Keratinocyte (primary cell): ENCODE results near the gene PLAAT3. TPM values are rescaled to one million over a fixed set of nuclear protein-coding genes. Genes with fewer than 3 reads are reported as not detected.
"Not testable (repeated sequence)": the region's sequence is repeated elsewhere in the genome, so short reads cannot be mapped to it uniquely, and the experiment has no call there.

Source experiments
- DNase-seq: peaks from one replicate; pipeline ENCODE4 v3.0.0-alpha.2; 2011; ENCODE audit warnings: low read depth, missing footprints, low spot score
- FAIRE-seq: peaks from 2 replicates; lab custom pipeline; 2011; peaks lifted over from hg19 to GRCh38; lab: Jason Lieb, UNC
- H2AFZ ChIP-seq: 2 replicates; pipeline ENCODE4 v1.6.0; 2012; ENCODE audit warnings: low read length, control low read depth, inconsistent platforms; ENCODE audit not compliant: control insufficient read depth
- H3K27ac ChIP-seq: 2 replicates; pipeline ENCODE4 v1.5.1; 2011; ENCODE audit warnings: low read length; ENCODE audit not compliant: control insufficient read depth, insufficient read depth
- H3K27me3 ChIP-seq: 3 replicates; pipeline ENCODE4 v1.6.0; 2011; ENCODE audit warnings: low read length; ENCODE audit not compliant: control insufficient read depth, insufficient read depth; ENCODE audit errors: extremely low read depth
- H3K36me3 ChIP-seq, 2 experiments: 2 replicates in 1 of 2; 3 replicates in 1 of 2; pipeline ENCODE4 v1.5.1; 2011; ENCODE audit warnings: low read length in 2 of 2, mild to moderate bottlenecking in 1 of 2; ENCODE audit not compliant: control insufficient read depth in 2 of 2, insufficient read depth in 2 of 2; ENCODE audit errors: extremely low read depth in 1 of 2
- H3K4me1 ChIP-seq: 3 replicates; pipeline ENCODE4 v1.5.1; 2011; ENCODE audit warnings: low read length; ENCODE audit not compliant: control insufficient read depth, insufficient read depth; ENCODE audit errors: extremely low read depth
- H3K4me2 ChIP-seq: 3 replicates; pipeline ENCODE4 v1.6.0; 2011; ENCODE audit warnings: low read depth, low read length; ENCODE audit not compliant: control insufficient read depth, insufficient read depth; ENCODE audit errors: extremely low read depth
- H3K4me3 ChIP-seq, 3 experiments: fragments of 200-600 bp in 1 of 3; sonication (generic) in 1 of 3; 2 replicates in 2 of 3; 3 replicates in 1 of 3; pipeline ENCODE4 v1.5.1; 2011 to 2016; ENCODE audit warnings: low read length in 3 of 3, mild to moderate bottlenecking in 3 of 3, control low read depth in 2 of 3, inconsistent platforms in 1 of 3, low read depth in 1 of 3, mixed read lengths in 1 of 3, mixed run types in 1 of 3, moderate library complexity in 1 of 3; ENCODE audit not compliant: control insufficient read depth in 2 of 3, insufficient read depth in 2 of 3; ENCODE audit errors: extremely low read depth in 1 of 3
- H3K79me2 ChIP-seq: 2 replicates; pipeline ENCODE4 v1.6.0; 2012; ENCODE audit warnings: low read length; ENCODE audit not compliant: control insufficient read depth, insufficient read depth
- H3K9ac ChIP-seq: 3 replicates; pipeline ENCODE4 v1.6.0; 2011; ENCODE audit warnings: low read length; ENCODE audit not compliant: control insufficient read depth, insufficient read depth; ENCODE audit errors: extremely low read depth
- H3K9me1 ChIP-seq: 3 replicates; pipeline ENCODE4 v1.6.0; 2011; ENCODE audit warnings: low read length; ENCODE audit not compliant: control insufficient read depth, insufficient read depth; ENCODE audit errors: extremely low read depth
- H3K9me3 ChIP-seq: 2 replicates; pipeline ENCODE4 v1.5.1; 2012; ENCODE audit warnings: low read depth, low read length; ENCODE audit not compliant: control insufficient read depth
- H4K20me1 ChIP-seq: 3 replicates; pipeline ENCODE4 v1.6.0; 2011; ENCODE audit warnings: low read length; ENCODE audit not compliant: control insufficient read depth, insufficient read depth; ENCODE audit errors: extremely low read depth
- CTCF ChIP-seq, 3 experiments: IDR thresholded peaks in 1 of 3; conservative IDR thresholded peaks in 1 of 3; optimal IDR thresholded peaks in 1 of 3; 2 replicates in 2 of 3; 3 replicates in 1 of 3; pipeline versions ENCODE3 to v1.5.1; 2011; ENCODE audit warnings: low read length in 3 of 3, mild to moderate bottlenecking in 3 of 3, moderate library complexity in 2 of 3, control low read depth in 1 of 3, inconsistent platforms in 1 of 3; ENCODE audit not compliant: insufficient read depth in 2 of 3; ENCODE audit errors: extremely low read depth in 1 of 3
- EZH2 ChIP-seq: IDR thresholded peaks from one replicate; pipeline ENCODE4 v1.6.1; 2012; ENCODE audit warnings: inconsistent platforms, mild to moderate bottlenecking, low read length, moderate library complexity
- dilution Hi-C: fragments of 300-500 bp; cut with MboI; formaldehyde crosslinking; loops from one replicate; pipeline ENCODE4 v1.7.0; 2020; ENCODE audit warnings: low sequenced_read_pairs; ENCODE audit not compliant: extremely low pct_ligation_motif_present
- polyA plus RNA-seq, 5 experiments: library from polyadenylated mRNA; depleted of rRNA in 3 of 5; stranded (reverse) in 3 of 5; stranded (forward) in 1 of 5; unstranded in 1 of 5; fragments of >200 nt; gene quantifications; 1 replicate in 1 of 5; 2 replicates in 3 of 5; 3 replicates in 1 of 5; pipeline versions ENCODE4 v1.2.1 to v1.2.3, GENCODE V29; 2011 to 2012; ENCODE audit warnings: missing spikeins in 2 of 5, low read depth in 1 of 5, low replicate concordance in 1 of 5

Gene PLAAT3
- polyA plus RNA-seq, 1 donor (not counting 4 experiments of a cell fraction or from before 2014, with no cell fraction given) = 0.20 TPM

- TF ChIP-seq CTCF (optimal IDR thresholded peaks at IDR 0.05 in 1 of 3, IDR thresholded peaks at IDR 0.05 in 1 of 3, conservative IDR thresholded peaks at IDR 0.05 in 1 of 3; ENCODE audit: extremely low read depth in 1 of 3, insufficient read depth in 2 of 3, low read length in 3 of 3) (no peak), EZH2 (no peak)
- FAIRE-seq (no peak), DNase-seq (no peak)
- no peaks in the 10 kb centered on the region for H3K36me3 ChIP-seq
- no peaks in the 10 kb centered on the region for H4K20me1 ChIP-seq
- dilution Hi-C loops = no loop called here
- H3K27ac ChIP-seq = no peak overlapping the region
- no peaks in the 10 kb centered on the region for H3K9me3 ChIP-seq
- no peak overlapping the region for H3K9ac ChIP-seq
- H3K9me1 ChIP-seq = no peaks in the 10 kb centered on the region
- H3K4me1 ChIP-seq = no peaks in the 10 kb centered on the region
- H3K79me2 ChIP-seq = no peaks in the 10 kb centered on the region
- H2AFZ ChIP-seq = no peak overlapping the region
- no peak overlapping the region for H3K4me2 ChIP-seq
- H3K4me3 ChIP-seq = no peak overlapping the region
- no peaks in the 10 kb centered on the region for H3K27me3 ChIP-seq
Observed at GRCh38 chr11:63603180-63603518, 11.1 kb downstream of the PLAAT3 start.

DNA sequence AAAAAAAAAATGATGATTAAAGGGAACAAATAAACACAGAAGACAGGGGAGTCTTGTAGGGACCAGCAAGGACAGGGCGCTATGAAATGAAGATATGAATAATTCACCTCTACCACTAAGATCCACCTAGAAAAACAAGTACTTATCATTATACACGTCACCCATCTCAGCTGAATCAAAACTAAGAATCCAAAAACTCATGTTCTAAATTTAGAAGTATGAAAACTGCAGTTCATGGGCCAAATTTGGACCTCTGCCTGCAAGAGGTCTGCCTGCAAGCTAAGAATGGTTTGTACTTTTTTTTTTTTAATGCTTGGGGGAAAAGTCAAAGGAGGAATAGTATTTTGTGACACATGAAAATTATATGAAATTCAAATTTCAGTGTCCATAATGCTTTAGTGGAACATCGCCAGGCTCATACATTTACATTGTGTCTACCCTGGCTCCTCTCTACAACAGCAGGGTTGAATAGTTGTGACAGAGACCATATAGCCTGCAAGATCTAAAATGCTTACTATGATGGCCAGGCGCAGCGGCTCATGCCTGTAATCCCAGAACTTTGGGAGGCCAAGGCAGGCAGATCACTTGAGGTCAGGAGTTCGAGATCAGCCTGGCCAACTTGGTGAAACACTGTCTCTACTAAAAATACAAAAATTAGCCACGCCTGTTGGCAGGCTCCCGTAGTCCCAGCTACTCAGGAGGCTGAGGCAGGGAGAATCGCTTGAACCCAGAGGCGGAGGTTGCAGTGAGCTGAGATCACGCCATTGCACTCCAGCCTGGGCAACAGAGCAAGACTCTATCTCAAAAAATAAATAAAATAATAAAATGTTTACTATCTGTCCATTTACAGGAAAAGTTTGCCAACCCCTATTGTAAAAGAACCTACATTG is 11.7 kb downstream of the PLAAT3 start:
- H3K27ac ChIP-seq, H3K4me2 ChIP-seq, H4K20me1 ChIP-seq, H3K79me2 ChIP-seq, H3K9me1 ChIP-seq, DNase-seq, H3K36me3 ChIP-seq, dilution Hi-C loops, H2AFZ ChIP-seq, FAIRE-seq, H3K9me3 ChIP-seq, H3K9ac ChIP-seq, H3K4me3 ChIP-seq, H3K4me1 ChIP-seq, H3K27me3 ChIP-seq: not testable (repeated sequence)
